Measurements from ENCODE around the gene VSIG10L2. TPM values are rescaled to one million over a fixed set of nuclear protein-coding genes. Genes with fewer than 3 reads are reported as not detected.

The VSIG10L2 gene
- total RNA-seq, 1 experiment from 2014 or later = not detected

DNA sequence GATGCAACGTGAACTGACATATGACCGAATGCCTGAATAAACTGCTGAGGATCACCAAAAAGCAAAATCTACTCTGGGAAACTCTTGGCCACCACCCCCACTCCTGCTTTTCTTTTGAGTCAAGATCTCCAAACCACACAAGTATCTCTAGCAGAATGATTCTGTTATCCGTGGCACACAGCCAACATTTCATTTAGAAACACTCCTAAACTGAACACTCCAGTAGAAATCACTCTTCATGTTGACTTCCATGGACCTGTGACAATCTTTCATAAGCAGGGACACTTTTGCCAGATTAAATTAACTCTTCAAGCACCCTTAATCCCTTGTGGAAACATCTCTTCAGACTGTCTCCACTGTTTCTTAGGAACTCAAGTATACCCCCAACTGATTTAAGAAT lies 44.4 kb downstream of the VSIG10L2 start:
- peak; percentile 88 for DNase-seq (ENCODE audit: low spot score)
- CTCF ChIA-PET = no interaction called here
- POLR2A ChIA-PET (ENCODE audit: low non-redundant PET) = no interaction called here
- H3K9me3 ChIP-seq (ENCODE audit: low read depth, low read length, poor library complexity, severe bottlenecking) = no peaks in the 10 kb centered on the region
- no peak overlapping the region for H3K27ac ChIP-seq (ENCODE audit: low read depth, low read length, poor library complexity, severe bottlenecking)
- H3K27me3 ChIP-seq (replicated peaks; ENCODE audit: insufficient read depth, low read depth, low read length, poor library complexity) = no peaks in the 10 kb centered on the region
- no TSS peak for BruUV-seq (replicated peaks)
- H3K36me3 ChIP-seq (ENCODE audit: insufficient read depth, low read length, poor library complexity, severe bottlenecking) = no peaks in the 10 kb centered on the region
- intact Hi-C loops (cut with micrococcal nuclease; ENCODE audit: unreplicated experiment) = no loop called here
- no peak overlapping the region for H3K4me3 ChIP-seq (ENCODE audit: low read depth, low read length, poor library complexity, severe bottlenecking)
- H3K4me1 ChIP-seq (ENCODE audit: insufficient read depth, low read length, poor library complexity, severe bottlenecking) = peaks cover 29% of the 10 kb centered on the region
- TF ChIP-seq, protein P1, sequence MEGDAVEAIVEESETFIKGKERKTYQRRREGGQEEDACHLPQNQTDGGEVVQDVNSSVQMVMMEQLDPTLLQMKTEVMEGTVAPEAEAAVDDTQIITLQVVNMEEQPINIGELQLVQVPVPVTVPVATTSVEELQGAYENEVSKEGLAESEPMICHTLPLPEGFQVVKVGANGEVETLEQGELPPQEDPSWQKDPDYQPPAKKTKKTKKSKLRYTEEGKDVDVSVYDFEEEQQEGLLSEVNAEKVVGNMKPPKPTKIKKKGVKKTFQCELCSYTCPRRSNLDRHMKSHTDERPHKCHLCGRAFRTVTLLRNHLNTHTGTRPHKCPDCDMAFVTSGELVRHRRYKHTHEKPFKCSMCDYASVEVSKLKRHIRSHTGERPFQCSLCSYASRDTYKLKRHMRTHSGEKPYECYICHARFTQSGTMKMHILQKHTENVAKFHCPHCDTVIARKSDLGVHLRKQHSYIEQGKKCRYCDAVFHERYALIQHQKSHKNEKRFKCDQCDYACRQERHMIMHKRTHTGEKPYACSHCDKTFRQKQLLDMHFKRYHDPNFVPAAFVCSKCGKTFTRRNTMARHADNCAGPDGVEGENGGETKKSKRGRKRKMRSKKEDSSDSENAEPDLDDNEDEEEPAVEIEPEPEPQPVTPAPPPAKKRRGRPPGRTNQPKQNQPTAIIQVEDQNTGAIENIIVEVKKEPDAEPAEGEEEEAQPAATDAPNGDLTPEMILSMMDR (conservative IDR thresholded peaks at IDR 0.05; ENCODE audit: low read depth, low read length) = no peak
- no peak for TF ChIP-seq EZH2 (IDR thresholded peaks at IDR 0.05; ENCODE audit: borderline replicate concordance, low read depth, low read length, poor library complexity, severe bottlenecking)

- intact Hi-C loops (cut with micrococcal nuclease; ENCODE audit: unreplicated experiment) = no loop called here
- Histone ChIP-seq H3K36me3 (ENCODE audit: insufficient read depth, low read length, poor library complexity, severe bottlenecking) (no peaks in the 10 kb centered on the region), H3K27me3 (replicated peaks; ENCODE audit: insufficient read depth, low read depth, low read length, poor library complexity) (no peaks in the 10 kb centered on the region), H3K4me1 (ENCODE audit: insufficient read depth, low read length, poor library complexity, severe bottlenecking) (peaks cover 38% of the 10 kb centered on the region), H3K4me3 (ENCODE audit: low read depth, low read length, poor library complexity, severe bottlenecking) (no peak overlapping the region), H3K9me3 (ENCODE audit: low read depth, low read length, poor library complexity, severe bottlenecking) (no peaks in the 10 kb centered on the region), H3K27ac (ENCODE audit: low read depth, low read length, poor library complexity, severe bottlenecking) (no peak overlapping the region)
- TF ChIP-seq EZH2 (IDR thresholded peaks at IDR 0.05; ENCODE audit: borderline replicate concordance, low read depth, low read length, poor library complexity, severe bottlenecking) = no peak
- TF ChIP-seq, protein P1 (conservative IDR thresholded peaks at IDR 0.05; ENCODE audit: low read depth, low read length) = no peak
- POLR2A ChIA-PET (ENCODE audit: low non-redundant PET) = no interaction called here
- CTCF ChIA-PET = no interaction called here
- no TSS peak for BruUV-seq (replicated peaks)
- DNase-seq (ENCODE audit: low spot score) = no peak
Observed at GRCh38 chr11:125992893-125993292, 47.0 kb downstream of the VSIG10L2 start.

GRCh38 chr11:125994509-125994908 lies 48.7 kb downstream of the VSIG10L2 start:
- CTCF ChIA-PET = no interaction called here
- no peak overlapping the region for H3K4me3 ChIP-seq (ENCODE audit: low read depth, low read length, poor library complexity, severe bottlenecking)
- no peak overlapping the region for H3K27ac ChIP-seq (ENCODE audit: low read depth, low read length, poor library complexity, severe bottlenecking)
- H3K4me1 ChIP-seq (ENCODE audit: insufficient read depth, low read length, poor library complexity, severe bottlenecking) = peaks cover 38% of the 10 kb centered on the region
- DNase-seq (ENCODE audit: low spot score) = no peak
- TF ChIP-seq EZH2 (IDR thresholded peaks at IDR 0.05; ENCODE audit: borderline replicate concordance, low read depth, low read length, poor library complexity, severe bottlenecking) = no peak
- TF ChIP-seq, protein P1 (conservative IDR thresholded peaks at IDR 0.05; ENCODE audit: low read depth, low read length) = no peak
- H3K27me3 ChIP-seq (replicated peaks; ENCODE audit: insufficient read depth, low read depth, low read length, poor library complexity) = no peaks in the 10 kb centered on the region
- POLR2A ChIA-PET (ENCODE audit: low non-redundant PET) = no interaction called here
- no peaks in the 10 kb centered on the region for H3K36me3 ChIP-seq (ENCODE audit: insufficient read depth, low read length, poor library complexity, severe bottlenecking)
- no TSS peak for BruUV-seq (replicated peaks)
- no peaks in the 10 kb centered on the region for H3K9me3 ChIP-seq (ENCODE audit: low read depth, low read length, poor library complexity, severe bottlenecking)
- intact Hi-C loops (cut with micrococcal nuclease; ENCODE audit: unreplicated experiment) = no loop called here
